ENCODE results near the gene KLF6. TPM values are rescaled to one million over a fixed set of nuclear protein-coding genes. Genes with fewer than 3 reads are reported as not detected.

The KLF6 gene
- total and polyA plus RNA-seq, 9 of the 15 experiments (the other 6 are each of a cell fraction or from before 2014, with no cell fraction given): 3.2 to 23.9 (median 8.0) TPM

GRCh38 chr10:3805791-3806461 lies 20.9 kb upstream of the KLF6 start (continued):
- TF ChIP-seq NRF1 (conservative IDR thresholded peaks at IDR 0.05 in 1 of 2, IDR thresholded peaks at IDR 0.05 in 1 of 2) (no peak), TGIF2 (CRISPR knock-in tag; IDR thresholded peaks at IDR 0.05) (no peak), ZNF785 (CRISPR knock-in tag; IDR thresholded peaks at IDR 0.05) (no peak), ZFP36 (IDR thresholded peaks at IDR 0.05; ENCODE audit: low read depth, low read length, partially characterized antibody) (no peak), TCF7 (IDR thresholded peaks at IDR 0.05; ENCODE audit: borderline replicate concordance) (no peak), CBFA2T2 (conservative IDR thresholded peaks at IDR 0.05) (peak; percentile 89), FOXM1 (IDR thresholded peaks at IDR 0.05; ENCODE audit: low read depth) (no peak), FOXM1 (CRISPR knock-in tag; IDR thresholded peaks at IDR 0.05; ENCODE audit: low read depth) (no peak), E2F5 (CRISPR knock-in tag; IDR thresholded peaks at IDR 0.05) (no peak), PRMT5 (CRISPR knock-in tag; IDR thresholded peaks at IDR 0.05) (no peak), BCL6 (CRISPR knock-in tag; IDR thresholded peaks at IDR 0.05) (no peak), CHAMP1 (IDR thresholded peaks at IDR 0.05) (no peak), HDAC6 (IDR thresholded peaks at IDR 0.05; ENCODE audit: low read depth, low read length) (no peak), SRF (CRISPR knock-in tag; IDR thresholded peaks at IDR 0.05) (no peak), KDM1A (IDR thresholded peaks at IDR 0.05) (no peak), MYC (IDR thresholded peaks at IDR 0.05; ENCODE audit: low read depth, low read length) (no peak), MYC (CRISPR knock-in tag; IDR thresholded peaks at IDR 0.05; ENCODE audit: borderline replicate concordance, low read depth) (no peak), ZSCAN29 (IDR thresholded peaks at IDR 0.05) (no peak), NFYB (IDR thresholded peaks at IDR 0.05; ENCODE audit: extremely low read depth, insufficient read length) (no peak)
- TF ChIP-seq, protein P1, sequence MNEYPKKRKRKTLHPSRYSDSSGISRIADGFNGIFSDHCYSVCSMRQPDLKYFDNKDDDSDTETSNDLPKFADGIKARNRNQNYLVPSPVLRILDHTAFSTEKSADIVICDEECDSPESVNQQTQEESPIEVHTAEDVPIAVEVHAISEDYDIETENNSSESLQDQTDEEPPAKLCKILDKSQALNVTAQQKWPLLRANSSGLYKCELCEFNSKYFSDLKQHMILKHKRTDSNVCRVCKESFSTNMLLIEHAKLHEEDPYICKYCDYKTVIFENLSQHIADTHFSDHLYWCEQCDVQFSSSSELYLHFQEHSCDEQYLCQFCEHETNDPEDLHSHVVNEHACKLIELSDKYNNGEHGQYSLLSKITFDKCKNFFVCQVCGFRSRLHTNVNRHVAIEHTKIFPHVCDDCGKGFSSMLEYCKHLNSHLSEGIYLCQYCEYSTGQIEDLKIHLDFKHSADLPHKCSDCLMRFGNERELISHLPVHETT (CRISPR knock-in tag; conservative IDR thresholded peaks at IDR 0.05 in 1 of 2, IDR thresholded peaks at IDR 0.05 in 1 of 2): peak in 1 of 2 experiments; percentile 44; a peak in 1 of 4 replicates
- TF ChIP-seq, protein P2, sequence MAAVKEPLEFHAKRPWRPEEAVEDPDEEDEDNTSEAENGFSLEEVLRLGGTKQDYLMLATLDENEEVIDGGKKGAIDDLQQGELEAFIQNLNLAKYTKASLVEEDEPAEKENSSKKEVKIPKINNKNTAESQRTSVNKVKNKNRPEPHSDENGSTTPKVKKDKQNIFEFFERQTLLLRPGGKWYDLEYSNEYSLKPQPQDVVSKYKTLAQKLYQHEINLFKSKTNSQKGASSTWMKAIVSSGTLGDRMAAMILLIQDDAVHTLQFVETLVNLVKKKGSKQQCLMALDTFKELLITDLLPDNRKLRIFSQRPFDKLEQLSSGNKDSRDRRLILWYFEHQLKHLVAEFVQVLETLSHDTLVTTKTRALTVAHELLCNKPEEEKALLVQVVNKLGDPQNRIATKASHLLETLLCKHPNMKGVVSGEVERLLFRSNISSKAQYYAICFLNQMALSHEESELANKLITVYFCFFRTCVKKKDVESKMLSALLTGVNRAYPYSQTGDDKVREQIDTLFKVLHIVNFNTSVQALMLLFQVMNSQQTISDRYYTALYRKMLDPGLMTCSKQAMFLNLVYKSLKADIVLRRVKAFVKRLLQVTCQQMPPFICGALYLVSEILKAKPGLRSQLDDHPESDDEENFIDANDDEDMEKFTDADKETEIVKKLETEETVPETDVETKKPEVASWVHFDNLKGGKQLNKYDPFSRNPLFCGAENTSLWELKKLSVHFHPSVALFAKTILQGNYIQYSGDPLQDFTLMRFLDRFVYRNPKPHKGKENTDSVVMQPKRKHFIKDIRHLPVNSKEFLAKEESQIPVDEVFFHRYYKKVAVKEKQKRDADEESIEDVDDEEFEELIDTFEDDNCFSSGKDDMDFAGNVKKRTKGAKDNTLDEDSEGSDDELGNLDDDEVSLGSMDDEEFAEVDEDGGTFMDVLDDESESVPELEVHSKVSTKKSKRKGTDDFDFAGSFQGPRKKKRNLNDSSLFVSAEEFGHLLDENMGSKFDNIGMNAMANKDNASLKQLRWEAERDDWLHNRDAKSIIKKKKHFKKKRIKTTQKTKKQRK (IDR thresholded peaks at IDR 0.05; ENCODE audit: borderline replicate concordance, low read depth, low read length): no peak

Data from K562 (cell line).